ENCODE data around the gene GFOD1. TPM values are rescaled to one million over a fixed set of nuclear protein-coding genes. Genes with fewer than 3 reads are reported as not detected.

The GFOD1 gene
- total RNA-seq, 1 donor from 2014 or later, result 0.81 TPM

DNA sequence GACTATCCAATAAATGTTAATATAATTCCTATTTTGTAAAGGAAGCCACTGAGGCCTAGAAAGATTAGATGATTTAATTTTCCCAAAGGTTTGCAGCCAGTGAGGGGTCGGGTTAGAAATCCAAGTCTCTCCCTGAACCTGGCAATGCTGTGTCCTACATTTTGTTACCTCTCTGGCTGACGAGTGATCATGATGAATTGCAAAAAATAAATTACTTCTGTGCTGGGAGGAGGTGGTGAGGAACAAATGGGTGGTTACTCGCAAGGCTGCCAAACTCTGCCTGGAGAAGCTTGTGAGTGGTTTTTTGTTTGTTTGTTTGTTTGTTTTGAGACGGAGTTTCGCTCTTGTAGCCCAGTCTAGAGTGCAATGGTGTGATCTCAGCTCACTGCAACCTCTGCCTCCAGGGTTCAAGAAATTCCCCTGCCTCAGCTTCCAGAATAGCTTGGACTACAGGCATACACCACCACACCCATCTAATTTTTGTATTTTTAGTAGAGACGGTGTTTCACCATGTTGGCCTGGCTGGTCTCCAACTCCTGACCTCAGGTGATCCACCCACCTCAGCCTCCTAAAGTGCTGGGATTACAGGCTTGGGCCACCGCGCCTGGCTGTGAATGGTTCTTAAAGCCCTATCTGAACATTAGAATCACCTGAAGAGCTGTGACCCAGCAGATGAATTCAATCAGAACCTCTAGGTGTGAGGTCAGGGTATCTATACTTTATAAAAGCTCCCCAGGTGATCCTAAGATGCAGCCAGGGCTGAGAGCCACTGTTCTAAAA lies 138.9 kb downstream of the GFOD1 start:
- no peaks in the 10 kb centered on the region for H3K9me3 Mint-ChIP-seq (ENCODE audit: low read depth)
- no peaks in the 10 kb centered on the region for H3K36me3 Mint-ChIP-seq (ENCODE audit: insufficient read depth)
- TF ChIP-seq, protein P1, sequence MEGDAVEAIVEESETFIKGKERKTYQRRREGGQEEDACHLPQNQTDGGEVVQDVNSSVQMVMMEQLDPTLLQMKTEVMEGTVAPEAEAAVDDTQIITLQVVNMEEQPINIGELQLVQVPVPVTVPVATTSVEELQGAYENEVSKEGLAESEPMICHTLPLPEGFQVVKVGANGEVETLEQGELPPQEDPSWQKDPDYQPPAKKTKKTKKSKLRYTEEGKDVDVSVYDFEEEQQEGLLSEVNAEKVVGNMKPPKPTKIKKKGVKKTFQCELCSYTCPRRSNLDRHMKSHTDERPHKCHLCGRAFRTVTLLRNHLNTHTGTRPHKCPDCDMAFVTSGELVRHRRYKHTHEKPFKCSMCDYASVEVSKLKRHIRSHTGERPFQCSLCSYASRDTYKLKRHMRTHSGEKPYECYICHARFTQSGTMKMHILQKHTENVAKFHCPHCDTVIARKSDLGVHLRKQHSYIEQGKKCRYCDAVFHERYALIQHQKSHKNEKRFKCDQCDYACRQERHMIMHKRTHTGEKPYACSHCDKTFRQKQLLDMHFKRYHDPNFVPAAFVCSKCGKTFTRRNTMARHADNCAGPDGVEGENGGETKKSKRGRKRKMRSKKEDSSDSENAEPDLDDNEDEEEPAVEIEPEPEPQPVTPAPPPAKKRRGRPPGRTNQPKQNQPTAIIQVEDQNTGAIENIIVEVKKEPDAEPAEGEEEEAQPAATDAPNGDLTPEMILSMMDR (IDR thresholded peaks at IDR 0.05; ENCODE audit: unreplicated experiment), result no peak
- H3K4me1 Mint-ChIP-seq (ENCODE audit: low read depth), result no peaks in the 10 kb centered on the region
- H3K4me3 Mint-ChIP-seq (ENCODE audit: low read depth), result no peak overlapping the region
- H3K27me3 Mint-ChIP-seq, result peaks cover 6% of the 10 kb centered on the region
- no peak for DNase-seq (ENCODE audit: low spot score, unreplicated experiment)
- no peak overlapping the region for H3K27ac Mint-ChIP-seq

- H3K4me1 Mint-ChIP-seq (ENCODE audit: low read depth), result no peaks in the 10 kb centered on the region
- H3K27me3 Mint-ChIP-seq, result peaks cover 9% of the 10 kb centered on the region
- H3K4me3 Mint-ChIP-seq (ENCODE audit: low read depth), result no peak overlapping the region
- TF ChIP-seq, protein P1 (IDR thresholded peaks at IDR 0.05; ENCODE audit: unreplicated experiment), result no peak
- no peak for DNase-seq (ENCODE audit: low spot score, unreplicated experiment)
- no peak overlapping the region for H3K27ac Mint-ChIP-seq
- peaks cover 9% of the 10 kb centered on the region for H3K9me3 Mint-ChIP-seq (ENCODE audit: low read depth)
- no peaks in the 10 kb centered on the region for H3K36me3 Mint-ChIP-seq (ENCODE audit: insufficient read depth)
These were observed 141.2 kb downstream of the GFOD1 start for GRCh38 chr6:13346245-13346644.

DNA sequence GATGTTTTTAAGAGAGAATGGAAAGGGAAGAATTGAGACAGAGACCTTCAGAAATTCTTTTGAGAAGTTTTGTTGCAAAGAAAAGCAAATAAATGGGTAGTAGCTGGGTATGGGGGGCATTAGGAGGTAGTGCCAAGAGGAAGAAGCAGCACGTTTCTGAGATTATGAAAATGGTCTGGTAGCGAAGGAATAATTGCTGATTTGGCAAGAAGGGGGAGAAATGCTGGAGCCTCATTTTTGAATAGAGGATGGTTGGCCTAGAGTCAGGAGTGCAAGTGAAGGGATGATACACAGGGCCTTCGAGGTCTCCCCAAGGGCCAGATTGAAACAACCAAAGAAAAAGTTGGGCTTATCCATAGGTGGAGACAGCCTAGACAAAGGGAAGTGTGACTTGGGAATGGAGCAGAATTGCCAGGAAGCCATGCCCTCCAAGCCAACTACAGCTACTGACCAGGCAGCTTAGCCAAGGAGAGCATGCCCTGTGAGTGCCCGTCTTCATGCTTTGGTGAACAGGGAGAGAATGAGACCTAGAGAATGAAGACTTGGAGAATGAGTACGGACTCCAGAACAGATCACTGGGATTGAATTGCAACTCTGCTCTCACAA lies 144.9 kb downstream of the GFOD1 start:
- H3K27ac Mint-ChIP-seq, result no peak overlapping the region
- H3K9me3 Mint-ChIP-seq (ENCODE audit: low read depth), result peaks cover 9% of the 10 kb centered on the region
- no peaks in the 10 kb centered on the region for H3K36me3 Mint-ChIP-seq (ENCODE audit: insufficient read depth)
- H3K4me1 Mint-ChIP-seq (ENCODE audit: low read depth), result no peaks in the 10 kb centered on the region
- no peak for DNase-seq (ENCODE audit: low spot score, unreplicated experiment)
- H3K27me3 Mint-ChIP-seq, result peaks cover 9% of the 10 kb centered on the region
- H3K4me3 Mint-ChIP-seq (ENCODE audit: low read depth), result no peak overlapping the region
- TF ChIP-seq, protein P1 (IDR thresholded peaks at IDR 0.05; ENCODE audit: unreplicated experiment), result no peak

- H3K4me3 Mint-ChIP-seq (ENCODE audit: low read depth), result no peak overlapping the region
- TF ChIP-seq, protein P1 (IDR thresholded peaks at IDR 0.05; ENCODE audit: unreplicated experiment), result no peak
These were observed 147.4 kb downstream of the GFOD1 start for GRCh38 chr6:13339863-13340630.

GRCh38 chr6:13338038-13338437 lies 149.4 kb downstream of the GFOD1 start:
- H3K4me3 Mint-ChIP-seq (ENCODE audit: low read depth), result no peak overlapping the region
- TF ChIP-seq, protein P1 (IDR thresholded peaks at IDR 0.05; ENCODE audit: unreplicated experiment), result no peak
- no peak overlapping the region for H3K27ac Mint-ChIP-seq
- H3K9me3 Mint-ChIP-seq (ENCODE audit: low read depth), result peaks cover 9% of the 10 kb centered on the region
- H3K36me3 Mint-ChIP-seq (ENCODE audit: insufficient read depth), result no peaks in the 10 kb centered on the region
- no peak for DNase-seq (ENCODE audit: low spot score, unreplicated experiment)
- H3K4me1 Mint-ChIP-seq (ENCODE audit: low read depth), result no peaks in the 10 kb centered on the region
- peaks cover 16% of the 10 kb centered on the region for H3K27me3 Mint-ChIP-seq

More at GRCh38 chr6:13339863-13340630, 147.4 kb downstream of the GFOD1 start:
- Mint-ChIP-seq H3K27me3 (peaks cover 6% of the 10 kb centered on the region), H3K9me3 (ENCODE audit: low read depth) (peaks cover 9% of the 10 kb centered on the region), H3K36me3 (ENCODE audit: insufficient read depth) (no peaks in the 10 kb centered on the region), H3K4me1 (ENCODE audit: low read depth) (no peaks in the 10 kb centered on the region), H3K27ac (no peak overlapping the region)
- DNase-seq (ENCODE audit: low spot score, unreplicated experiment), result no peak

Data from progenitor cell of endocrine pancreas (in vitro differentiated cells).